HUDEP-2 (cell line): ENCODE results near the gene MET.
"Not testable (repeated sequence)": the region's sequence is repeated elsewhere in the genome, so short reads cannot be mapped to it uniquely, and the experiment has no call there.

Experiments
- DNase-seq, 76 experiments: peaks; one replicate each; lab custom pipeline; 2025; ENCODE audit not compliant: unreplicated experiment in 76 of 76; lab: John Stamatoyannopoulos, UW

The MET gene

DNA sequence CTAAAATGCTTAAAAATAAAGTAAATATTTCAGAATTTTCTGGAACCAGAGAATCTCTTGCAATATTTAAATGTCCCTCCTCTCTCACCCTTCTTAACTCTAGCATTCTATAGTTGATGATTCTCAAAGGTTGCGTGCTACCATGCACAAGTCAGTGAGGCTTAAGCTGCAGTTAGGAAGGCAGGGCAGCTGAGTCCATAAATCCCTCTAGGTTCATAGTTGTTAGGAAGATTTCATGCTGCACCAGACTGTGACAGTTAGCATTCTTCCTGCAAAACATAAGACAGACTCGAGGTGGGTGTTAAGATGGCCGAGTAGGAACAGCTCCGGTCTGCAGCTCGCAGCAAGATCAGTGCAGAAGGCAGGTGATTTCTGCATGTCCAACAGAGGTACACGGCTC lies 70.6 kb downstream of the MET start:
- no peak for DNase-seq

GRCh38 chr7:116743835-116744234 lies 71.8 kb downstream of the MET start:
- not testable (repeated sequence) for DNase-seq

GRCh38 chr7:116746388-116746787 lies 74.4 kb downstream of the MET start:
- not testable (repeated sequence) for DNase-seq

- not testable (repeated sequence) for DNase-seq
Observed at GRCh38 chr7:116751070-116751469, 79.1 kb downstream of the MET start.

GRCh38 chr7:116752305-116753074 lies 80.5 kb downstream of the MET start:
- no peak for DNase-seq

- no peak for DNase-seq
Observed at GRCh38 chr7:116753130-116753529, 81.1 kb downstream of the MET start.

GRCh38 chr7:116754186-116754585 lies 82.2 kb downstream of the MET start:
- no peak for DNase-seq

DNA sequence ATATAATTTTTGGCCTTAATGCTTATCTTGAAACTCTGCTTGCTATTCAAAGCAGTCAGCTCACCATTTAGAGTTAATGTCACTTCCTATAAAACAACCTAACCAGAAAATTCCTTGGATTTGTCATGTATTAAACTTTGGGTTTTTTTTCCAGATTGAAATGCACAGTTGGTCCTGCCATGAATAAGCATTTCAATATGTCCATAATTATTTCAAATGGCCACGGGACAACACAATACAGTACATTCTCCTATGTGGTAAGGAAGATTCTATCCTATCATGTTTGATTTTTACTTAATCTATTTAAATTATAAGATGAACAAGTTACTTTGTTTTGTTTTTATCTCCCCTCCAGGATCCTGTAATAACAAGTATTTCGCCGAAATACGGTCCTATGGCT lies 85.3 kb downstream of the MET start:
- DNase-seq, result no peak

- DNase-seq, result not testable (repeated sequence)
Observed at GRCh38 chr7:116759642-116760041, 87.6 kb downstream of the MET start.

- no peak for DNase-seq
Observed at GRCh38 chr7:116762971-116763370, 91.0 kb downstream of the MET start.

DNA sequence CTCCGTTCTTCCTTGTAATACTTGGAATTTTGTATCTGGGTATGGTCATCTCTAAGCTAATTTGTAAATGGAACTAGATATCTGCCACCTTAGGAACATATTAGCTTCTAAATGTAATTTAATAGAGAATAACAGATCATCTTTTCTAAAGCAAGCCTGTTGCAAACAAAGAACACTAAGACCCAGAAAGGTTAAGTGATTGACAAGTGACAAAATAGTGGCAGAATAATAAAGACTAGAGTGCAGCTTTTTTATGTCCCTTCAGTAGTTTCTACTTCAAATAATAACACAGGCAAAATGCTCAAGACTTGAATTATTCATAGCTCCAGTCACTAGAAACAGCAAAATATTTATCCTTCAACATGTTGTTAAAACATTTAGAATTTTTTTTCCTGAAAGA lies 91.7 kb downstream of the MET start:
- no peak for DNase-seq

- DNase-seq, result no peak
Observed at GRCh38 chr7:116766881-116767280, 94.9 kb downstream of the MET start.

DNA sequence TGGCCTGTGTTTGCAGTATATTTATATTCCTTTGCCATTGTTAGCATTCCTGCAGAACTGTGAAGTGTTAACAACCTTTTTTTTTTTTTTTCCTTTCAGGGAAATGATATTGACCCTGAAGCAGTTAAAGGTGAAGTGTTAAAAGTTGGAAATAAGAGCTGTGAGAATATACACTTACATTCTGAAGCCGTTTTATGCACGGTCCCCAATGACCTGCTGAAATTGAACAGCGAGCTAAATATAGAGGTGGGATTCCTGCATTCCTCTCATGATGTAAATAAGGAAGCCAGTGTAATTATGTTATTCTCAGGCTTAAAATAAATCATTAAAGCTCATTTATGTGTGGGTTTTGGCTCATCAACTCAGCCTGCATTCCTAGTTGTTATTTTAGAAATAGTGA lies 97.5 kb downstream of the MET start:
- no peak for DNase-seq

DNA sequence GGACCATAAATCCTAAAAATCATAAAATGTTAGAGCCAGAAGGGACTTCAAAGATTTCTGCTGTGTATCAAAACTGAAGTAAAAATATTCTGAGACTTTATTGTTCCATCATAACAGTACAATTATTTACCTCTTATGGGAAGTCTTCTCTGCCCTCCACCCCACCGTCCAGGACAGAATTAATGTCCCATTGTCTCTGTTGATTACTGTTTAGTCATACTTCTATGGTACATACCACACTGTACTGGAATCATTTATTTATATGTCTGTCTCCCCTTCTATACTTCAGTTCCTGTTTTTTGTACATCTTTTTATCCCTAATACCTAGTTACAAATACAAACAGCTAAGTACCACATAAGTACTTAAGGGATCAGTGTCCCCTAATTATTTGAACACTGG lies 98.9 kb downstream of the MET start:
- DNase-seq, result no peak

- no peak for DNase-seq
Observed at GRCh38 chr7:116771640-116772039, 99.6 kb downstream of the MET start.

- no peak for DNase-seq
Observed at GRCh38 chr7:116772423-116772863, 100.4 kb downstream of the MET start.

- DNase-seq, result no peak
Observed at GRCh38 chr7:116772926-116773749, 101.1 kb downstream of the MET start.

GRCh38 chr7:116776046-116776445 lies 104.0 kb downstream of the MET start:
- no peak for DNase-seq

GRCh38 chr7:116776610-116777289 lies 104.8 kb downstream of the MET start:
- DNase-seq, result no peak

DNA sequence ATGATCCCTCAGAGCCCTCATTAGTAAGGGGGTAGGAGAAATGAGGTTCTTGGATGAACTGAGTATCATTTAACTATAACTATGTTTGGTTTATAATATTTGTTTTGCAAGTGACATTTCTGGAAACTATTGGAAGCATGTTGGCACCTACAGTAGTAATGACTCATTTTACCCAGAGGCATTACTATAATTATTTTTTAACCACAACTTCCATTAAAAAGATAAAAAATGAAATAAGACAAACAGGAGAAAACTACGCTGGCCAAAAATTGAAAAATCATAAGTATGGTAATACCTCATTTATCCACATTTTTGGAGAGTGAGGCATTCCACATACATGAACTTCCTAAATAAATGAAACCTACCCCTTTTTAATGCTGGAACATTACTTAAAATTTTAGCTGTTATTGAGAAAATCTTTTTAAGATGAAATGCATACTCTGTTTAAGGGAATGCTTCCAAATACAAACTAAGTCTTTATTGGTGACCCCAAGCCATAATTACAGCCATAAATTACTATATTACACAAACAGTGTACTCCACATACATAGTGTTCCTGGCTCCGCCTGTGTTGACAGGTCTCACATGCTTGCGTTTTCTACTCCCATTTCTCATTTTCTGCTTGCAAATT lies 105.8 kb downstream of the MET start:
- DNase-seq, result no peak

- no peak for DNase-seq
Observed at GRCh38 chr7:116779216-116779615, 107.2 kb downstream of the MET start.
